Activated CD8-positive, alpha-beta T cell treated with anti-CD3 and anti-CD28 coated beads for 36 hours (primary cell): Measurements from ENCODE around the gene ORC4. TPM values are rescaled to one million over a fixed set of nuclear protein-coding genes. Genes with fewer than 3 reads are reported as not detected.

Experiments used
- ATAC-seq: fragments of 200-7000 bp; cut with Tn5 transposase; one replicate; pipeline ENCODE4 v1.10.0; 2021; ENCODE audit warnings: mild to moderate bottlenecking, moderate library complexity
- CTCF ChIA-PET: fragments of 350-600 bp; sonication (Branson Sonifier 250); formaldehyde crosslinking; loops from one replicate; lab custom pipeline; 2021; ENCODE audit warnings: antibody characterized with exemption; lab: Charles Lee
- POLR2A ChIA-PET: fragments of 350-600 bp; sonication (Branson Sonifier 250); formaldehyde crosslinking; loops from one replicate; lab custom pipeline; 2021; ENCODE audit warnings: antibody characterized with exemption; lab: Charles Lee
- DNase-seq: peaks from one replicate; pipeline ENCODE4 v3.0.0-alpha.2; 2020
- H3K27ac Mint-ChIP-seq: one replicate; pipeline ENCODE4 v1.8.0; 2021; ENCODE audit warnings: mild to moderate bottlenecking, mixed read lengths
- H3K27me3 Mint-ChIP-seq: one replicate; pipeline ENCODE4 v1.8.0; 2021; ENCODE audit warnings: mixed read lengths
- H3K36me3 Mint-ChIP-seq: one replicate; pipeline ENCODE4 v1.8.0; 2021; ENCODE audit warnings: low read depth, mixed read lengths
- H3K4me1 Mint-ChIP-seq: one replicate; pipeline ENCODE4 v1.8.0; 2021; ENCODE audit warnings: low read depth, mixed read lengths
- H3K4me3 Mint-ChIP-seq: one replicate; pipeline ENCODE4 v1.8.0; 2021; ENCODE audit warnings: mild to moderate bottlenecking, moderate library complexity, mixed read lengths
- H3K9me3 Mint-ChIP-seq: one replicate; pipeline ENCODE4 v1.8.0; 2021; ENCODE audit warnings: mixed read lengths
- CTCF ChIP-seq: fragments of 200-600 bp; IDR thresholded peaks from one replicate; pipeline ENCODE4 v1.8.0; 2022; ENCODE audit warnings: antibody characterized with exemption, mild to moderate bottlenecking
- intact Hi-C: fragments of 100-400 bp; cut with micrococcal nuclease; formaldehyde crosslinking; loops from one replicate; pipeline ENCODE4 v1.10.0; 2022
- total RNA-seq, 2 experiments: library from RNA; stranded (reverse); gene quantifications; one replicate each; pipeline ENCODE4 v1.2.3, GENCODE V29; 2021

Gene ORC4
- total RNA-seq, 2 experiments from 2014 or later, result 31.1 to 33.0 TPM

GRCh38 chr2:148027822-148028221, 7.3 kb upstream of the ORC4 start:
- no peaks in the 10 kb centered on the region for H3K36me3 Mint-ChIP-seq
- ATAC-seq, result no peak
- ChIA-PET POLR2A (no interaction called here), CTCF (no interaction called here)
- no peak for DNase-seq
- H3K4me1 Mint-ChIP-seq, result peaks cover 27% of the 10 kb centered on the region
- no peaks in the 10 kb centered on the region for H3K27me3 Mint-ChIP-seq
- intact Hi-C loops, result loop anchor here (10.0 kb wide), 1 partner anchor 617 kb away; the partner anchor contains the start of gene EPC2
- no peaks in the 10 kb centered on the region for H3K9me3 Mint-ChIP-seq
- no peak for TF ChIP-seq CTCF
- H3K4me3 Mint-ChIP-seq, result no peak overlapping the region
- no peak overlapping the region for H3K27ac Mint-ChIP-seq

- ATAC-seq, result no peak
- intact Hi-C loops, result loop anchor here (10.0 kb wide), 1 partner anchor 618 kb away; the partner anchor contains the start of gene EPC2
- Mint-ChIP-seq H3K4me3 (no peak overlapping the region), H3K27me3 (no peaks in the 10 kb centered on the region), H3K27ac (no peak overlapping the region), H3K36me3 (no peaks in the 10 kb centered on the region), H3K4me1 (peaks cover 31% of the 10 kb centered on the region), H3K9me3 (no peaks in the 10 kb centered on the region)
- CTCF ChIA-PET, result no interaction called here
- TF ChIP-seq CTCF, result no peak
- POLR2A ChIA-PET, result no interaction called here
- no peak for DNase-seq
These were observed 6.0 kb upstream of the ORC4 start for GRCh38 chr2:148026573-148026972.

- H3K9me3 Mint-ChIP-seq, result no peaks in the 10 kb centered on the region
- POLR2A ChIA-PET, result no interaction called here
These were observed 3.3 kb upstream of the ORC4 start for GRCh38 chr2:148023861-148024260.

GRCh38 chr2:148022882-148023281, 2.3 kb upstream of the ORC4 start:
- intact Hi-C loops, result loop anchor here (10.0 kb wide), 1 partner anchor 622 kb away; the partner anchor contains the start of gene EPC2
- peaks cover 43% of the 10 kb centered on the region for H3K4me1 Mint-ChIP-seq
- ChIA-PET CTCF (interaction anchor here (1.3 kb wide), 1 partner anchor 486 kb away, joined by 3 read pairs; no protein-coding TSS in a partner anchor), POLR2A (no interaction called here)
- no peaks in the 10 kb centered on the region for H3K36me3 Mint-ChIP-seq
- TF ChIP-seq CTCF, result no peak
- H3K4me3 Mint-ChIP-seq, result peak overlapping the region; percentile 90
- no peak for ATAC-seq
- DNase-seq, result no peak
- no peaks in the 10 kb centered on the region for H3K9me3 Mint-ChIP-seq
- H3K27me3 Mint-ChIP-seq, result no peaks in the 10 kb centered on the region
- peak overlapping the region; percentile 73 for H3K27ac Mint-ChIP-seq

More at GRCh38 chr2:148023861-148024260, 3.3 kb upstream of the ORC4 start:
- DNase-seq (peak; percentile 23), ATAC-seq (no peak)
- Mint-ChIP-seq H3K4me3 (peak overlapping the region; percentile 63), H3K27ac (peak overlapping the region; percentile 93), H3K4me1 (peaks cover 36% of the 10 kb centered on the region), H3K27me3 (no peaks in the 10 kb centered on the region), H3K36me3 (no peaks in the 10 kb centered on the region)
- TF ChIP-seq CTCF, result no peak
- intact Hi-C loops, result loop anchor here (10.0 kb wide), 1 partner anchor 621 kb away; the partner anchor contains the start of gene EPC2
- CTCF ChIA-PET, result interaction anchor here (0.7 to 1.0 kb wide), 2 partner anchors 33 to 96 kb away, joined by 3 to 4 read pairs; no protein-coding TSS in a partner anchor

- Mint-ChIP-seq H3K27me3 (no peaks in the 10 kb centered on the region), H3K4me3 (peak overlapping the region; percentile 90), H3K4me1 (peaks cover 46% of the 10 kb centered on the region), H3K9me3 (no peaks in the 10 kb centered on the region), H3K27ac (peak overlapping the region; percentile 95), H3K36me3 (no peaks in the 10 kb centered on the region)
- DNase-seq, result no peak
- TF ChIP-seq CTCF, result no peak
- no peak for ATAC-seq
- ChIA-PET CTCF (interaction anchor here (1.3 to 2.2 kb wide), 2 partner anchors 9 to 487 kb away, joined by 3 to 7 read pairs; no protein-coding TSS in a partner anchor), POLR2A (no interaction called here)
- intact Hi-C loops, result loop anchor here (10.0 kb wide), 1 partner anchor 622 kb away; the partner anchor contains the start of gene EPC2
These were observed 1.8 kb upstream of the ORC4 start for GRCh38 chr2:148022351-148022750.
